HG03442 (cell line): ENCODE measurements around the gene MED10.

Experiments
- ATAC-seq: cut with Tn5 transposase; IDR thresholded peaks from one replicate; pipeline ENCODE4 v1.9.1; 2021; ENCODE audit warnings: mild to moderate bottlenecking, moderate library complexity; ENCODE audit not compliant: unreplicated experiment

The MED10 gene

GRCh38 chr5:6353602-6354302 is 24.6 kb downstream of the MED10 start:
- no peak for ATAC-seq

- no peak for ATAC-seq
Measured at GRCh38 chr5:6350277-6351090, 27.9 kb downstream of the MED10 start.

GRCh38 chr5:6349387-6349786 is 29.0 kb downstream of the MED10 start:
- no peak for ATAC-seq

- no peak for ATAC-seq
Measured at GRCh38 chr5:6348476-6349000, 29.8 kb downstream of the MED10 start.

- no peak for ATAC-seq
Measured at GRCh38 chr5:6347673-6348072, 30.7 kb downstream of the MED10 start.

GRCh38 chr5:6347165-6347564 is 31.2 kb downstream of the MED10 start:
- ATAC-seq, result no peak

GRCh38 chr5:6344593-6344989 is 33.8 kb downstream of the MED10 start:
- ATAC-seq, result no peak

GRCh38 chr5:6343951-6344592 is 34.3 kb downstream of the MED10 start:
- no peak for ATAC-seq

- ATAC-seq, result no peak
Measured at GRCh38 chr5:6342689-6343315, 35.5 kb downstream of the MED10 start.

GRCh38 chr5:6340100-6340499 is 38.2 kb downstream of the MED10 start:
- ATAC-seq, result no peak

GRCh38 chr5:6338871-6339270 is 39.5 kb downstream of the MED10 start:
- no peak for ATAC-seq

GRCh38 chr5:6338135-6338534 is 40.2 kb downstream of the MED10 start:
- no peak for ATAC-seq

GRCh38 chr5:6333182-6333905 is 45.0 kb downstream of the MED10 start:
- ATAC-seq, result no peak

- ATAC-seq, result no peak
Measured at GRCh38 chr5:6328173-6328572, 50.2 kb downstream of the MED10 start.

- ATAC-seq, result no peak
Measured at GRCh38 chr5:6326776-6327175, 51.6 kb downstream of the MED10 start.

- no peak for ATAC-seq
Measured at GRCh38 chr5:6322163-6322713, 56.1 kb downstream of the MED10 start.
